RPMI8226 (cell line): ENCODE results near the gene MYO18B.
"Not testable (repeated sequence)": the region's sequence is repeated elsewhere in the genome, so short reads cannot be mapped to it uniquely, and the experiment has no call there.

ENCODE experiments used
- DNase-seq: peaks from one replicate; pipeline ENCODE4 v3.0.0-alpha.2; 2015

Gene MYO18B, protein sequence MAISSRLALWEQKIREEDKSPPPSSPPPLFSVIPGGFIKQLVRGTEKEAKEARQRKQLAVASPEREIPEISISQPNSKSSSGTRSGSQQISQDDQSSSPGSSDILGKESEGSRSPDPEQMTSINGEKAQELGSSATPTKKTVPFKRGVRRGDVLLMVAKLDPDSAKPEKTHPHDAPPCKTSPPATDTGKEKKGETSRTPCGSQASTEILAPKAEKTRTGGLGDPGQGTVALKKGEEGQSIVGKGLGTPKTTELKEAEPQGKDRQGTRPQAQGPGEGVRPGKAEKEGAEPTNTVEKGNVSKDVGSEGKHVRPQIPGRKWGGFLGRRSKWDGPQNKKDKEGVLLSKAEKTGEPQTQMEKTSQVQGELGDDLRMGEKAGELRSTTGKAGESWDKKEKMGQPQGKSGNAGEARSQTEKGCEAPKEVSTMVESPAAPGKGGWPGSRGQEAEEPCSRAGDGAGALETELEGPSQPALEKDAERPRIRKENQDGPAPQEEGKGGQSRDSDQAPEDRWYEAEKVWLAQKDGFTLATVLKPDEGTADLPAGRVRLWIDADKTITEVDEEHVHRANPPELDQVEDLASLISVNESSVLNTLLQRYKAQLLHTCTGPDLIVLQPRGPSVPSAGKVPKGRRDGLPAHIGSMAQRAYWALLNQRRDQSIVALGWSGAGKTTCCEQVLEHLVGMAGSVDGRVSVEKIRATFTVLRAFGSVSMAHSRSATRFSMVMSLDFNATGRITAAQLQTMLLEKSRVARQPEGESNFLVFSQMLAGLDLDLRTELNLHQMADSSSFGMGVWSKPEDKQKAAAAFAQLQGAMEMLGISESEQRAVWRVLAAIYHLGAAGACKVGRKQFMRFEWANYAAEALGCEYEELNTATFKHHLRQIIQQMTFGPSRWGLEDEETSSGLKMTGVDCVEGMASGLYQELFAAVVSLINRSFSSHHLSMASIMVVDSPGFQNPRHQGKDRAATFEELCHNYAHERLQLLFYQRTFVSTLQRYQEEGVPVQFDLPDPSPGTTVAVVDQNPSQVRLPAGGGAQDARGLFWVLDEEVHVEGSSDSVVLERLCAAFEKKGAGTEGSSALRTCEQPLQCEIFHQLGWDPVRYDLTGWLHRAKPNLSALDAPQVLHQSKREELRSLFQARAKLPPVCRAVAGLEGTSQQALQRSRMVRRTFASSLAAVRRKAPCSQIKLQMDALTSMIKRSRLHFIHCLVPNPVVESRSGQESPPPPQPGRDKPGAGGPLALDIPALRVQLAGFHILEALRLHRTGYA (N-terminal part only)

DNA sequence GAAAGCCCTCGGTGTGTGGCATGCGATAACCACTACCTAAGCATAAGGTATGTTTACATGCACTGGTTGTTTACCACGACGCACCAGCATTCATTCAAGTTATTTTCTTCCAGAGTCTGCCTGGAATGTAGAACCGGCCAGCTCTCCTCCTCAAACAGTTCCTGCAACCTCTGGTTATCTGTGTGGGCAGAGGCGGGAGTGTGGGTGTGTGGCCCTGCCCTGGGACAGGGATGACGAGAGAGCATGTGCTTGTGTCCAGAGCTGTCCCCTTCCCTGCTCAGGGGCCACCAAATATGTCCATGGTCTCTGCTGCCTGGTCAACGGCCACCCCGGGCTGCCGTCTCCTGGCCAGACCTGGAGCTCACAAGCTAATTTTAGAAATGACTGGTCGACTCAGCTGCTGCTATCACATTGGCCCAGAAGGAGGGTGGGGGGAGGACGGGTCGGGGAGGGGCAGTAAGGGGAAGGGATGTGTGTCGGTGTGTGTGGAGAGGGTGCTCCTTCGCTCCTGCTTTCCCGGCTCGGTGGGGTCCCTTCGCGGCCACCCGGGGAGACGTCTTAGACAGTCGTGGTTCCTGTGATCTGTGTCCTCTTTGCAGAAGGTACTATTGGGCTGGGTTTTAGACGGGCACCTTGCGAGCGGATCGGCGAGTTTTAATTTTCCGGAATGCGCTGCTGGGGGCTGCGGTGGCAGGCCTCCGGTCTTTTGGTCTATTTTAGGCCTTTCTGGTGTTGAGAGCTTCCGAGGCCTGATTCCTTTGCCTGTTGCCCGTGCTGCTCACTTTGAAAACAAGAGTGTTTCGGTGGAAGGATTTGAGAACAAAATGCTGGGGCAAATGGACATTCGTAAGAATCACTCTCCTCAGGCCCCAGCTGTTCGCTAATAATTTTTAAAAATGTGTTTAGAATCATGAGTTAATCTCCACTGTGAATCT lies at the start of gene MYO18B:
Gene MYO18B, plus strand, starts transcription at position 497 of the 935 bp plus-strand sequence. CDS start 18,905 bp downstream, outside the sequence.
- no peak for DNase-seq

DNA sequence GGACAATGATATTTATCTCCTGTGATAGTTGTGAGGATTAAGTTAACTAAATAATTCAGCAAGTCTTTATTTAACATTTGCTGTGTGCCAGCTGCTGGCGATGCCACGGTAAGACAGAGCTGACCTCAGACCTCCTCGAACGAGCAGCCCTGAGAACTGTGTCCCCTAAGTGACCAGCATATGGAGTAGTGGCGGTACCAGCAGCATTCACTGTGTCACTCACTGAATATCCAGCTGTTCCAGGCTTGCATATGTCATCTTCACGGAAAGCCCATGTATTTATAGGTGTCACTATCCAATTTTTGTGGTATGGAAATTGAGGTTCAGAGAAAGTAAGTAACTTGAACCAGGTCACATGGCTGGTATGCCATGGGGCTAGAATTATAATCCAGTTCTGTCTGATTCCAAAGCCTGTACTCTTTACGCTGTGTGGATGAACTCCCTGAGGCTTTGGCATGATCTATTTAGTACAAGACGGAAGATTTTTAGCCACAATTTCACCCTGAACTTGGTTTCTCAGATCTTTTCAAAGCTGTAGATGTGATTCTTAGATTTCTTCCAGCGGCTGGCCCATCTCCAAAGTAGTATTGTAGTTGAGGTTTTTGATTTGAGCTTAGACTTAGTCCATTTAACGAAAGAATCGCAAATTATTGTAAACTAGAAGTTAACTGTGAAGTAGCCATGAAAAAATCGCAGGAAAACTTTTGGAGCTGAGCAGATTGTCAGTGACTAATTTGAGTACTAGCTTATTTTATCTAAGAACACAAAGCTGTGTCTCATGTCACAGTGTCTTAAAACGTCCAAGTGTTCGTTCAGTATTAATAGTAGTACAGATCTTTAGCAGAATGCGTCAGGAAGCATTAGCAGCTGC lies 49.4 kb upstream of the MYO18B start:
- no peak for DNase-seq

DNA sequence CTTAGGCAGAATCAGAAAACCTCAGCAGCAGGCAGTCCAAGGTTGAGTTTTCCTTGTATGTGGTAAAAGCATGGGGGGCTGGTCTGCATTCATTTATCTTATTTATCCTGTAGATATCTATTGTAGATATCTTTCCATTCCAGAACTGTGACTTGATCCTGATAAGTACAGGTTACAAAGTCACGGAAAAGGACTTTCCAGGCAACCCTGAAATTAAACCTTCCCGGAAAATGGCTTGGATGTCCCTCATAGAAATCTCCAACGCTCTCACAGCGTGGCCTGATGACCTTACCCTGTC lies 48.8 kb upstream of the MYO18B start:
- no peak for DNase-seq

DNA sequence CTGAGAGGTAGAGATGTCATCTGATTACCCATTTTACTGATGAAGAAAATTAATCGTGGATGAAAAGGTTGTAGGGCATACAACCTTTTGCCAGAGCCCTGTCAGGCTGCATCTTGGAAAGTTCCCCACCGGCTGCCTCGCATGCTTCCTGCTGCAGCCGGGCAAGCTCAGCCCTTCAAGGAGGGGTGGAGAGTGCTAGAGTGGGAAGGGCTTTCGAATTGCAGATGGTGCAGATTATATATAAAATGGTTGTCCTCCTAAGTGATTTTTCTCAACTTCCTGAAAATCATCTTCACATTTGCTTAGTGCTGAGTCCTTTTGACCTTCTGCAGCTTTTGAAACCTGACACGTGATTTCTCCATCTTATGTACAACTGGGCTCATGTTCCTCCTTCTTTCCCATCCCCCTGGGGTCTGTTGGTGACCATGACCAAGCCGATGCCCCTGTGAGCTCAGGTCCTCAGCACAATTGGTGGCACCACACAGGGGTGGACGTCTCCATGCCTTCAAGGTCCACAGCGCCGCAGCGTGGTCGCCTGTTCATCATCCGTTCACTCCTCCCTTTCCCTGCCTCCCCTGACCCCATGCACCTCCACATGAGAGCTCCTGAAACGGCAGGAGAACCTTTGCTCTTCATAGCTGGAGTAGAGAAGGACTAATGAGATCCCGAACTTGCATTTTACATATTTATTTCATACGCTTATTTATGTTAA lies 47.6 kb upstream of the MYO18B start:
- DNase-seq = no peak

DNA sequence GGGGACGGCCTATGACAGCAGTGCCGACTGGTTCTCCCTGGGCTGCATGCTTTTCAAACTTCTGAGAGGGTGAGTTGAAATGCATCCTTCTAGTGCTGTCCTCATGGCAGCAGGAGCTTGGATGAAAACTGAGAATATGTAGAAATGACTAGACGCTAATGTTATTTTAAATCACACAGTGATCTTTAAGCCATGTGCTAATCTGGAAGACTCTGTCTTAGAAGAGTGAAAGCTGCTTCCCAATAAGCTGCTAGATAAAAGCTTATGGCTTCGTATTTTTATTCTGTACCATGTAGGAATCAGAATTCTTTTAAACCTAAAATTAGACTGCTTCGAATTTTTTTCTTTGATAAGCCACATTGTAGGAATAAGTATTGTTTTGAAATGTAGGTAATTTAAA lies 46.8 kb upstream of the MYO18B start:
- DNase-seq = no peak

DNA sequence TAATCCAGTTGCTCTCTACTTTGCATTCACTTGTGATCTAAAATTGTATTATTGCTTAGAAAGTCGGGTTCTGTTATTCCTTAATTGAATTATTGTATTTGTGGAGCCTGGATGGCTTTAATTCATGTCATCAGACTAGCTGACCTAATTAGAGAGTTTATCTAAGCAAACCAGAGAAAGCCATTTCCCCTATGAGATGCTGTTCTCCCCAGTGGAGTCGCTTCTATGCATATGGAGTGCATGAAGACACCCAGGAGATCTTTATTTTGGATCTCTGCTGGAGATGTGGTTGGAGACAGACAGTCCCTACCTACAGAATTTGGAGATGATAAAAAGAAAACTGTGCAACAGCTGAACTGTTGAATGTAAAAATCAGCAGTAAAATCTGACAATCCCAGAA lies 45.2 kb upstream of the MYO18B start:
- no peak for DNase-seq

DNA sequence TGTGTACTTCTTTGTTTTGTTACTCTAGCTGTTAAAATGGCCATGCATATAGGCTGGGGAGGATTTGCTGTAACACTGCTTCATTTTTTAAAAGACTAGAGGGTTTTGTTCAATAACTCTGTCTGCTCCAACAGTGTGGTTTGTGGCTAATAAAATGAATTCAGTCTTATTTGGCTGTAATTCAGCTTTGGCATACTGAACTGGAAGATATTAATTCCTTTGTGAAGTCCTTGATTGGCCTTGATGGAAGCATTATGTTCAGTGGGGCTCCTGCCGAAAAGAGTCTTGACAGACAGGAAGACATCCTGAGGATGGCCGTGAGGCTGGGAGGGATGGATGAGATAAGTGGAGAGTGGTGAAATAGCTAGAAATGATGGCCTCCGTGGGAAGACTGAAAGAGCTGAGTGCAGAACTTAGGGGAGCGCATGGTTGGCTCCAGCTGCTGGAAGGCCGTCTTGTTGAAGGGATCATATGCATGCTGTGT lies 44.8 kb upstream of the MYO18B start:
- no peak for DNase-seq

DNA sequence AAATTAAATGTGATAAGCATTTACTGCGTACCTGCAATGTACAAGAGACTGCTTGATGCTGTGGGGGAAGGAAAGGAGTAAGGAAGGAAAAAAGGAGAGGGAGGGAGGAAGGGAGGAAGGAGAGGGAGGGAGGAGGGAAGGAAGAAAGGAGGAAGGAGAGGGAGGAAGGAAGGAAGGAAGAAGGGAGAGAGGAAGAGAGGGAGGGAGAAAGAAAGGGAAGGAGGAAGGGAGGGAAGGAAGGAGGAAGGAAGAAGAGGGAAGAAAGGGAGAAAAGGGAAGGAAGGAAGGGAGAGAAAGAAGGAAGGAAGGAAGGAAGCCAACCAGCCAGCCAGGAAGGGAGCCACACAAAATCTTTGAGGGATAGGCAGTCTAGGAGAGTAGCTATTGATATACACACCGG lies 44.0 kb upstream of the MYO18B start:
- DNase-seq = no peak

DNA sequence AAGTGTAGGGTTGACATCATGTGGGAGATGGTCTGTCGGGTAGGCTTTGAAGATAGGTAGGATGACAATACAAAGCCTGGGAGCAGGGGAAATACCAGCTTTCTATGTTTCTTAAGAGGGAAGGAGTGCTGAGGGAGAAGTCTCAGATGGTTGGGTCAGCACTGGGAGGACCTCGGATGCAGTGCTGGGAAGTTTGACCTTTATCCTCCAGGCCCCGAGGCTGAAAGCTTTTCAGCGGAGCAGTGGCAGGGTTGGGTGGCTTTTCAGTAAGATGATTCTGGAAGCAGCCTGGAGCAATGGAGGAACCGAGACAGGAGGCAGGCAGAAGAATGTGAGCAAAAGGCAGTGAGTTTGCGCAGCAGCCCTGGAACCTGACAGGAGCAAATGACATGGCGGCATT lies 43.5 kb upstream of the MYO18B start:
- DNase-seq = no peak

DNA sequence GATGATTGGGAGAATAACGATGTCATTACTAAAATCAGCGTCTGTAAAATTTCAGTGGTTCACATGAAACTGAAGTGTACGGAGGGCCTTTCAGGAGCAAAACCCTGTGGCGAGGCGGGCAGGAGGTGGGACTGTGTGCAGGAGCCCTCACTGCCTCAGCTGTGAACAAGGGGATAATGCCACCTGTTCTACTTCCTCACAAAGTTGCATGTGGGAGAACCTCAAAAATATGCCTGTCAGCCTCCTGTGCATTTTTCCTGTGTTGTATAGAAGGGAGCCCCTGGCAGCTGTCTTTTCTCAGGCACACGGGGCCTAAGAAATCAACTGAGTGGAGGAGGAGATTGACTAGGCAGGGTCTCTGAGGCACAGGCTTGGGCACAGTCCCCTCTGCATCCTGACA lies 43.0 kb upstream of the MYO18B start:
- DNase-seq = no peak

DNA sequence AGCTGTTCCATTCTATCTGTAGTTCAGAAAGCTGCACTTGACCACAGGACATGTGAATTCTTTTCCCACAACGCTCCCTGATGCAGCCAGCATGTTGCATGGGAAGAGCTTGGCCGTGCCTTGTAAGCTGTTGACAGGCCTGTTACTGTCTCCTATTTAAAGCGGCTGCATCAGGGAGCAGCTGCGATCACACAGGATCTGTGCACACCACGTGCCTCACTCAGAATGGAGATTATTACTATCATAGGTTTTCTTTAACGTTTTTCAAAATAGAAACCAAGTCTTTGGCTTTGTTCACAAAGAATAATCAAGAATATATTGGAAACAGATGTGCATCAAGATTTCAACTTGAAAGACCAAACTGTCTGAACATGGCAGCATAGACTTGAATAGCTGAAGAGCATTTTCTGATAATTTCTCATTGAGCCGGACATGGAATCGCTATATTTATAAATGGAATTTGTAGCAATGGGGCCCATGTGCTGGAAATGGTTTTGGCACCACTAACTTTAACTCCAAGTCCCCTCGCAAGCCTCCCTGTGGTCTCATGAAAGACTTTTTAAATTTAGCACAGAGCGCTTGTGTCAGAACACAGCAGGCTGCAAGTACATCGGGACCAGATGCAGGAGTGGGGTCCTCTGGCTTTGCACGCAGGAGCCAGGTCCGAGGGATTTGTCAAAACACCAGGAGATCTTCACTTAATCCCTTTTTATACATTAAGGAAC lies 40.8 kb upstream of the MYO18B start:
- DNase-seq = no peak

DNA sequence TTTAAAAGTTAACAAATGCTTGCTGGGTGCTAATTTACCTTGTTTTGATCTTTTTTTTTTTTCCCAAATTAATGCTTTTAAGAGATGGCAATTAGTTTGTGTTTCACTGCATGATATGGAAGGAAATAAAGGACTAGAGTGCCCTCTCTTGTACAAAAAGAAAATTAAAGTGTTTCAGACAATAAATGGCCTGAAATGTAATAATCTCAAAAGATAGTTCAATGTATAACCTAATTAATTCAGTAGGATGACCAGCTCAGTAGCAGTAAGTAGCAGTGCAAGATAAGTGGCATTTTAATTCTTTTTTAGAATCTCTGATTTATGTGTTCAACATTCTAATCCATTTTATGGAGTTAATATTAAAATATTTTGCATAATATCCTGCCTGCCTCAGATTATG lies 39.9 kb upstream of the MYO18B start:
- DNase-seq = peak; percentile 3

DNA sequence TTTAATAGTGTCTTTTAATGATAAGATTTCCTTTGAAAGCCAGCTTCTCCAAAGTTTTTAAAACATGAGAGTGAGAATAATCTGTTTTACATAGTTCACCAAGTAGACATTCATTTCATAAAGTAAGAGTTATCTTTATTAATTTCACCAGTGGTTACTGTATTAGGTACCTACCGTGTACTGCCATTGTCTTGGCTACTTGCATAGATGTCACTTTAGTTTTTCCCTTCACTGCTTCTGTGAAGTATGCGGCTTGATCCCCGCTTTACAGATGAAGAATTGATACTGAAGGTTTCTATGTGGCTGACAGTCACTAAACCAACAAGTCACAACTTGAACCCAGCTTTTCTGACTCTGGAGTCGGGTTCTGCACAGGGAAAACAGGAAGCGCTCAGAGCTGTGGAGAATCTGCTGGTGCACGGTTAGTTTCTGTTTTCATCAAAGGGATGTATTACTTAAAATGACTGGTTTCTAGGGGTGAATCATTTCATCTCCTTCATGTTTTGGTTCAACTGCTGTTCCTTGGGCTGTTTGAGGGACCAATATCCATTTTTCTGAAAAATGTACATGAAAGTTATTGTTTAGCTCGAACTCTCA lies 39.3 kb upstream of the MYO18B start:
- DNase-seq = no peak

DNA sequence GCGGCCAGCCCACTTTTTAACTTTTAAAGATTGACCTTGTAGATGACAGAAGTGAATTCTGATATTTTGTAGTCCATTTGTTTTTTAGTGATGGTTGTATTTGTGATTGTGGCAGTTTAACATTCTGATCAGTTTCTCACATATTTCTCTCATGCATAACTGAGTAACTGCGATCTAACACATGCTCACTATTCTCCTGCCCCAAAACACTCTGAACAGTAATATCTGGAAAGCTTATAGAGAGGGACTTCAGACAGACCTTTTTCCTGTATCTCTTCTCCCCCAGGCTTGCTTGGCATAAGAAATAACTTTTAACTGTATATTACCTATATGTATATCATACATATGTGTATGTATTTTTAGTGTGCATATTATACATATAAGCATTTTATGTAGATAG lies 37.3 kb upstream of the MYO18B start:
- DNase-seq = no peak

DNA sequence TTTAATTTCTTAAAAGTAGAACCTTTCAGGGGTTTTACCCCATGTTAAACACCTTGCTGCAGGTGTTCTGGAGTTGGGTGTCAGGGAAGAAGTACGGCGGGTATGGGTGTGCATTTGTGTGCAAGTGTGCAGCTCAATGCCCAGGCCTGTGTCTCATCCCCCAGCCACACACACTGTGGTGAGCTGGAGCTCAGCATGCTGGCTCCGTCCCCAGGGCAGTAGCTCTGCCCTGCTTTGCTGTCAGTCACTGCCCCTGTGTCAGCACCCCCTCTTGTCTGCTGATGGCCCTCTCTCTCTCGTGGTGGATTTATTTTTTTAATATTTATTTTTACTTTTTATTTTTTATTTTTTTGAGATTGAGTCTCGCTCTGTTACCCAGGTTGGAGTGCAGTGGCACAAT lies 35.8 kb upstream of the MYO18B start:
- DNase-seq = no peak

DNA sequence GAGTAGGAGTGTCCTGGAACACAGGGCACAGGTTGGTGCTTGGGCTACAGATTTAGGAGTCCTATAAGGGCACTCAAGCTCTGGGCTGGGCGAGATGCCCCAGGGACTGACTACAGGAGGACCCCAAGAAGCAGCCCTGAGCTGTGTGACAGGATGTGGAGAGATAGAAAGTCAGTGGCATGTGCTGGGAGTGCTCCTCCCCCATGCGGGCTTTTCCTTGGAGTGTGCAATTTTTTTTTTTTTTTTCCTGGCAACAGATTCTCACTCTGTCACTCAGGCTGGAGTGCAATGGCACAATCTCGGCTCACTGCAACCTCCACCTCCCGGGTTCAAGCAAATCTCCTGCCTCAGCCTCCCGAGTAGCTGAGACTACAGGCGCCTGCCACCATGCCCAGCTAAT lies 33.6 kb upstream of the MYO18B start:
- DNase-seq = not testable (repeated sequence)

DNA sequence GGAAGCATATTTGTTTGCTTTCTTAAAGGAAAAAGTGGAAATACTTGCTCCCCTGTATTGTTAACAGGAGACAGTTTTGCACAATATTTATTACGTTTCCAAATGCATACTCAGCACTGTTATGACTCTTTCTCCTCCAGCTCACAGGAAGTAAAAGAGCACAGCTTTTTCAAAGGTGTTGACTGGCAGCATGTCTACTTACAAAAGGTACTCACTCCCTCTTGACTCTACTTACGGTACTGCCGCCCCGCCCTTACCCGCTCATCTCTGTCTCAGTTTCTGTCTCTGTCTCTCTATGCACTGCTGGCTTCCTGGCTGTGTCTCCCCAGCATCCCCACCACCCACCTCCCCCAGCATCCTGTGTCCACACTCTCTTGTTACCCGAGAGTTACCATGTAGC lies 32.2 kb upstream of the MYO18B start:
- no peak for DNase-seq

DNA sequence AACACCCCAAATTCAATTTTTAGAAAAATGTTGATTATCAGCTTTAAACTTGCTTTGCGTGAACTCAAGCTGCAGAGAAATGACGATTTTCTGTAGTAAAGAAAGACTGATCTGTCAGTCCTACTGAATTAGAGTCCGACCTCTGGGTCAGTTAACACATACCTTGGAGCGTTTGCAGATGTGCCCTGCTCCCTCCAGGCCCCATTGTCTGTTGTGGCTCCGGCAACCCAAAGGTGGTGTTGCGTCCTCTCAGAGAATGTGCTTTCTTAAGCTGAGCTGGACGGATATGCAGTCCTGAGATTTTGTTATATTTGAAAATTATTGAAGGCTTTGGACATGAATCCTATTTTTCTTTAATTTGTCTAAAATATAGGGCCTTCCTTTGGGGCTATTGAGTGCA lies 31.5 kb upstream of the MYO18B start:
- DNase-seq = no peak

DNA sequence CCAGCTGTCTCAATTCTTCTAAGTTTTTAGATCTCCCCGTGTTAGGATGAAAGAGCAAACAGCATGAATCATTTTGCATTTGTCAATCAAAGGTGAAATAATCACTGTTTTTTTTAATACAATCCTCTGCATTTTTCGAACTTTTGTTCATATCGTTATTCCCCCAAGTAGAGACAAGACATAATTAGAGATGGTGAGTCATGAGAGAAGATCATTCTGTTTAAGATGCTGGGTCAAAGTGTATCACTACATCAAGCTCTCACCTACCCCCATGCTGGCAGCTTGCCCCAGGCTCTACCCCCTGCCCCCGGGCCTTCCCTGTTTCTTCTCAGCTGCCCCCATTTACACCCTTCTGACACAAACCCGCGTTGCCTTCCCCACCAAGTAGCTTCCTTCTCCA lies 30.5 kb upstream of the MYO18B start:
- no peak for DNase-seq
